HuH-7 (cell line): ENCODE results near the gene ME3.
"Not testable (repeated sequence)": the region's sequence is repeated elsewhere in the genome, so short reads cannot be mapped to it uniquely, and the experiment has no call there.

Experiments
- DNase-seq: peaks from one replicate; pipeline ENCODE4 v3.0.0; 2011; ENCODE audit warnings: low spot score

The ME3 gene

GRCh38 chr11:86558841-86559240 is 113.6 kb downstream of the ME3 start:
- no peak for DNase-seq

GRCh38 chr11:86558207-86558606 is 114.2 kb downstream of the ME3 start:
- DNase-seq, result no peak

GRCh38 chr11:86555866-86556265 is 116.5 kb downstream of the ME3 start:
- no peak for DNase-seq

GRCh38 chr11:86555401-86555800 is 117.0 kb downstream of the ME3 start:
- no peak for DNase-seq

GRCh38 chr11:86553265-86553664 is 119.2 kb downstream of the ME3 start:
- DNase-seq, result no peak

GRCh38 chr11:86551288-86552092 is 120.9 kb downstream of the ME3 start:
- no peak for DNase-seq

GRCh38 chr11:86550757-86551156 is 121.7 kb downstream of the ME3 start:
- DNase-seq, result no peak

GRCh38 chr11:86548271-86548917 is 124.0 kb downstream of the ME3 start:
- no peak for DNase-seq

- no peak for DNase-seq
Observed at GRCh38 chr11:86547727-86548126, 124.7 kb downstream of the ME3 start.

- not testable (repeated sequence) for DNase-seq
Observed at GRCh38 chr11:86541299-86541698, 131.1 kb downstream of the ME3 start.

GRCh38 chr11:86538223-86538548 is 134.2 kb downstream of the ME3 start:
- DNase-seq, result no peak

GRCh38 chr11:86537541-86538222 is 134.7 kb downstream of the ME3 start:
- DNase-seq, result no peak

GRCh38 chr11:86535773-86536172 is 136.6 kb downstream of the ME3 start:
- no peak for DNase-seq

- DNase-seq, result no peak
Observed at GRCh38 chr11:86524620-86525352, 147.6 kb downstream of the ME3 start.

- DNase-seq, result peak; percentile 27
Observed at GRCh38 chr11:86523738-86524619, 148.4 kb downstream of the ME3 start.

GRCh38 chr11:86522512-86522911 is 149.9 kb downstream of the ME3 start:
- DNase-seq, result not testable (repeated sequence)

GRCh38 chr11:86519064-86519911 is 153.1 kb downstream of the ME3 start:
- DNase-seq, result no peak

- no peak for DNase-seq
Observed at GRCh38 chr11:86518211-86518610, 154.2 kb downstream of the ME3 start.

GRCh38 chr11:86517557-86517956 is 154.9 kb downstream of the ME3 start:
- no peak for DNase-seq

GRCh38 chr11:86515297-86516094 is 156.9 kb downstream of the ME3 start:
- DNase-seq, result no peak
